HG02798 (cell line): ENCODE results near the gene GPR82.
A peak's percentile ranks its signal among the peaks of the same experiment; 100 is the strongest.
"Not testable (repeated sequence)": the region's sequence is repeated elsewhere in the genome, so short reads cannot be mapped to it uniquely, and the experiment has no call there.

Source experiments
- ATAC-seq: cut with Tn5 transposase; IDR thresholded peaks from one replicate; pipeline ENCODE4 v1.9.1; 2021; ENCODE audit warnings: mild to moderate bottlenecking; ENCODE audit not compliant: unreplicated experiment, poor library complexity

Gene GPR82, protein sequence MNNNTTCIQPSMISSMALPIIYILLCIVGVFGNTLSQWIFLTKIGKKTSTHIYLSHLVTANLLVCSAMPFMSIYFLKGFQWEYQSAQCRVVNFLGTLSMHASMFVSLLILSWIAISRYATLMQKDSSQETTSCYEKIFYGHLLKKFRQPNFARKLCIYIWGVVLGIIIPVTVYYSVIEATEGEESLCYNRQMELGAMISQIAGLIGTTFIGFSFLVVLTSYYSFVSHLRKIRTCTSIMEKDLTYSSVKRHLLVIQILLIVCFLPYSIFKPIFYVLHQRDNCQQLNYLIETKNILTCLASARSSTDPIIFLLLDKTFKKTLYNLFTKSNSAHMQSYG

DNA sequence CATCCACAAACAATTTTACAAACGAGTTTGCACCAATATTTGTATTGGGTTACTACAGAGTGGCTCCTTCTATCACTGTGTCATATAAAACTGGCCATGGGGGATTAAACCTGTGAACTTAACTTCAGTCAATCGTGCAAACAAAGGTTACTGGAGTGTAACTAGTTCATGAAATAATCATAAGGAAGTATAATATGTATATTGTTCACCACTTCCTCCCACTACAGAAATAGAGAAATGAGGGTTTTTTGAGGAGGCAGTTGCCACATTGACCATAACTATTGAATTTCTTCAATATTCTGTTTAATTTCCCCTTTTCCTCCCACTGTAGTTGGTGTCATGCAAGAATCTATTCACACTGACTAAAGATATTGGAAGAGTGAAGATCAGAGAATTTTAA lies at the start of gene GPR82:
GPR82 (plus strand) TSS at position 356 of the 400 bp plus-strand sequence. CDS start 2,846 bp downstream, outside the sequence.
- no peak for ATAC-seq

DNA sequence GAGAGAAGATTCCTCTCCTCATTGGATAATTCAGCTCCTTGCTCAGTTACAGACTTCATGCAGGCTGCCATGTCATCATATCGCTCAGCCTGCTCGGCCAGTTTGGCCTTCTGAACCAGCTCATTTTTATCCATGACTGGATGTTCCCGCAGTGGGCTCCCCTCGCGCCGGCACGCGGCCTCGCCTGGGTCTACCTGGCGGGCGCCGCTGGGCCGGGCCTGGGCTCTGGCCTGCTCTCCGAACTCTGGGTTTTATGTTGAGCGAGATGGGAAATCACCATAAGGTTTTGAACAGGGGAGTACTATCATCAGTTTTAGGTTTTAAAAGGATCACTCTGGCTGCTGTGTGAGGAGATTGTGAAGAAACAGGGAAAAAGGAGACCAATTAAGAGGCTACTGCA lies 47.6 kb upstream of the GPR82 start:
- ATAC-seq = not testable (repeated sequence)

DNA sequence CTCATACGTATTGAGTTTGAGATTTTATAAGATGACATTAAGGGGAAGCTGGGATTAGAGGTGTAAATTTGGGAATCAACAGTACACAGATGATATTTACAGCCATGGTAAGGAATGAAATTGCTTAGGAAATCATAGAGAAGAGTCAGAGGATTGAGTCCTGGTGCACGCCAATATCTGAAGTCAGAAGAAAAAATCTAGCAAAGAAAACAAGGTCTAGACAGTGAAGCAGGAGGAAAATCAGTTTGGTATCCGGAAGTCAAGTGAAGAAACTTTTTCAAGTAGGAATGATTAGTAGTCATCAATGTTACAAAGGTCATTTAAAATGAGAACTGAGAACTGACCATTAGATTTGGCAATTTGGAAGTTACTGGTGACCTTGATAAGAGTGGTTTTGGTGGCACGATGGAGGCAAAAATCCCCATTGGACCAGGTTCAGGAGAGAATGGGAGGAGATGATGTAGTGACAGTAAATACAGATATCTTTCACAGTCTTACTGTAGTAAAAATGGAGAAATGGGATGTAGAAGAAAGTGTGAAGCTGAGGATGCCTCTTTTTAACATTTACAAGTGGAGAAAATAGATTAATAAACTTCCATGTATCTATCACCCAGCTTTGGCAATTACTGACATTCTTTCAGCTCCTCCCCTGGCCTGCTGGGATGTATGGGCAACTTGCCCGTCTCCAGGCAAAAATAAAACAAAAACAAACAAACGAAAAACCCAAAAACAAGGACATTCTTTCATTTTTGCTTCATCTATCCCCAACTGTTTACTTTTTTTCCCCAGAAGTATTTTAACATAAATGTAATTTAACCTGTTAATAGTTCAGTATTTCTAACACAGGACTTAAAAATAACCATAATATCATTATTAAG lies 46.6 kb upstream of the GPR82 start:
- no peak for ATAC-seq

DNA sequence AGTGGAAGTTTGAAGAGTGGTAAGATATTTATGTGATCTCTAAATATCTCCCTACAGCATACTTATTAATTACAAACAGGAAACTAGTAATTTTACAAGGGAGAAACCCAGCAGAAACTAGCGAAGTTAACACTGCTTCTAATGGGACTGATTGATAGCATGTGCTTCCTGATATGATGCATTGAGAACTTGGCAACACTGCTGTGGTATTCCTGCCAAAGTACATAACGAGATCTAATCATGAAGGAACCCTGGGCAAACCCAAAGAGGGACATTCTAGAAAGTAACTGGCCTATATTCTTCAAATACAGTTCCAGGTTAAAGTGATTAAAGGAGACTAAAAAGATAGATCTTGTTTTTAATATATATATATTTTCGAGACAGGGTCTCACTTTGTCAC lies 39.8 kb upstream of the GPR82 start:
- ATAC-seq = no peak

DNA sequence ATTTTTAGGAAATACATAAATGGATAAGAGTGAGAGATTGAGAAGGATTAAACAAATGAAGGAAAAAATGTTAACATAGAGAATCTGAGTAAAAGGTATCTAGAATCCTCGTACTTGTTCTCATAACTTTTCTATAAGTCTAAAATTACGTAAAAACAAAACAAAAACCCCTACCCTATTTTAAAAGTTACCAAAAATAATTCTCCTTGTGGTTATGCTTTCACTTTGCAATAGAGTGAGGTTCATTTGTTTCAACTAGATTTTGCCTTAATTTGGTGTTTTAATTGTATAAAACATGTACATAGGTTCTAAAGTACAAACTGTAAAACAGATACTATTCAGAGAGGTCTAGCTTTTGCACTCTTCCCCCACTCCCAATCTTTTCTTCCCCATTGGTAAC lies 39.0 kb upstream of the GPR82 start:
- no peak for ATAC-seq

DNA sequence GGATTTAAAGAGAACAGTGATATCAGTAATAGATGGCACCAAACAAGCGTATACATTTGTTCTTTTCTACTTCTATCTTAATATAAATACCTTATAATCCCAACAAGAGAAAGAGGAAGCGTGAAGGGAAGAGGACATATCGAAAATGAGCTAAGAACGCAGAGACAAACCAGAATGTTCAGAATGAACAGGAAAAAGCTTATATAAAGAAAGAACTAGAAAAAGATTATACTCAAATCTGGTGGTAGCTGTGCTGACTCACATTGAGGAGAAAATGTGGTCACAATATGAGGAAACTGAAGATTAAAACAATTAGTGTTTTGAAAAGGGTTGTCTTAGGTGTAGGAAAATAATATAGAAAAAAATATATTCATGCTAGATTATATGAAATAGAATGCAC lies 37.2 kb upstream of the GPR82 start:
- ATAC-seq = no peak

DNA sequence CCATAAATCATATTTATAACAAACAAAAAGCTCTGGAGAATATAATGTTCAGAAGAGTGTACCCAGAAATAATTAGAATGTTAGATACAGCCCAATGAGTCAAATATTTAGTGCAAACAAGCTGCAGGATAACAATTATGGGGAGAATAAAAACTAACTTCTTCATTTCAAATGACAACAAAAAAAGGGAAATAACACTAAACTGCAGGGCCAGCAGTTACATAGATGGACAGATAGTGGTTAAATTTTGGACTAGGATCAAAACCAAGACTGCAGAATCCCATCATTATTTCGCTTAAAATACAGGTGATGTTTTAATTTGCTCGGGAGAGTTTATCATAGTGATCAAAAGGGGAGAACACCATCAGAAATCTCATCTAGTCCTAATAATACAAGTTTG lies 35.8 kb upstream of the GPR82 start:
- ATAC-seq = no peak

DNA sequence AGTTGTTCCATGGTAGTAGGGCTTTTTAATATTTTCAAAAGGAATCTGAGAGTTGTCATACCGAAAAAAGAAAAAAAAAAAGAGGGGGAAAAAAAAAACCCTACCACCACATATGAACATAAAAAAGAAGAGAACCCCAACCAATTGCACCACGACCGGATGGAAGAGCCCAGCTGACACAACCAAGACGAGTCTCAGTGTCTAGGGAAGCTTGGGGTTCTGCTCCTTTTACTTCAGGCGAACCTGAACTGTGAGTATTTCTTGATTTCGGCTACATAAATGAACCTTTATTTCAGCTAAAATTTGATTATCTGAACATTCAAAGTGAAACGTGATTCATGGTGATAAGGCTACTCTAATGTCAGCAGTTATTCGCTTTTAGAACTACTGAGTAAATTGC lies 35.1 kb upstream of the GPR82 start, which contains the start of gene GPR34:
GPR34 (plus strand) TSS at position 139 of the 400 bp plus-strand sequence. CDS start 6,661 bp downstream, outside the sequence.
- ATAC-seq = no peak

DNA sequence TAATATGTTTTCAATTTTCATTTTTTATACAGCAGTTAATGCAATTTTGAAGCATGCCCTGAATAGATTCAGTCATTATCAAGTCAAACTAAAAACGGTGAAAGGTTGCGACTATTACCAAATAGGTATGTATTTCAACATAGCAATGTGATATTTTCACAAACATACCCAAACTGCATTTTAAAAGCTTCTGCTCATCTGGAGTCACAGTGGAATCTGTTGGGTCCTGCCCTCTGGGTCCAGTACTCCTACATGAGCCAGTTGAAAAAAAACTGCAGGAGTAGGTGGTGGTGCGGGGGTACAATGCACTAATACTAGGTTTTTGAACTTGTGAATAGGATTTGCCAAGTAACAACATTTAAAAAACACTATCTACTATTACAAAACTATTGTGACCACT lies 34.3 kb upstream of the GPR82 start:
- ATAC-seq = no peak

DNA sequence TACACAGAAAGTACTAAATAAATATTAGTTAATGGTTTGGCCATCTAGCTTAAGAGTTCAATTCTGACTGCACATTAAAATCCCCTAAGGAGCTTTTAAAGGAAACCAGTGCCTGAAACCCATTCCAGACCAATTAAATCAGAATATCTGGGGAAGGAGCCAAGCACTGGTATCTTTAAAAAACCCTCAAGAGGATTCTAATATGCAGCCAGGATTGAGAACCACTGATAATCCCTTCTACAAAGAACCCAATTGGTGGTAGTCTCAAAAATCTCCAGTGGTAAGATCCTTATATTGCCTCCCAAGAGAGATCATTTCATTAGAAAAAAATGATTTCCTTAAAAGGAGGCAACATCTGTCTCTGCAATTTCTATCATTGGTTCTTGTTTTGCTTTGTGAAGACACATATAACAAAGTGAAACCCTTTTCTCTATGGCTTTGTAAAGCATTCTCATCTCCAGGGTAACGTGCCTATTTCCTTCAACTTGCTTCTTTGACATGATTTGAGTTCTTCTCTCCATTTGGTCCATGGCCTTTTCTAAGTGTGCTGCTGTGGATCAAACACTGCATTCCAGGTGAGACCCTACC lies 31.7 kb upstream of the GPR82 start:
- ATAC-seq = no peak

DNA sequence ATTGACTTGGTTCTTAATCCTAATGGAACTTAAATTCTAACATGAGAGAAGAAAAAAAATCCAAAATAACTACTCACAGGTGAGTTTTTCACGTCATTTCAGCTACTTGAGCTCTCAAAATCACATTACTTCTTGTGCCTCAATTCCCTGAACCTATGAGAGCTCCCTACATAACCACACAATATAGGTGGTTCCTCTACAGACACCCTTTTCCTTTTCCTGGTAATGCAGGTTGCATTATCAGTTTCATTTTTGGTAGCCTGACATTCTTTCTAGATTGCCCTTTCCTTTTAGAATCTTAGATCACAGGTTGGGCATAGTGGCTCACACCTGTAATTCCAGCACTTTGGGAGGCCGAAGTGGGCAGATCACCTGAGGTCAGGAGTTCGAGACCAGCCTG lies 31.0 kb upstream of the GPR82 start:
- ATAC-seq = no peak

DNA sequence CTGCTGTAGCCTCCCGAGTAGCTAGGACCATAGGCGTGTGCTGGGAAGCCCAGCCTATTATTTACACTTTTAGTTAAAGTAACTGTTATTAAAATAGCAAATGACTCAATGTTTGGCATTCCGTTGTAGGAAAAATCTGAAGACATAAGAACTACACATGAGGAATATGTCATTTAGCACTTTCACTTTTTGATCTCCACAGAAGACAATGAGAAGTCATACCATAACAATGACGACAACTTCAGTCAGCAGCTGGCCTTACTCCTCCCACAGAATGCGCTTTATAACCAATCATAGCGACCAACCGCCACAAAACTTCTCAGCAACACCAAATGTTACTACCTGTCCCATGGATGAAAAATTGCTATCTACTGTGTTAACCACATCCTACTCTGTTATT lies 28.6 kb upstream of the GPR82 start:
- no peak for ATAC-seq

DNA sequence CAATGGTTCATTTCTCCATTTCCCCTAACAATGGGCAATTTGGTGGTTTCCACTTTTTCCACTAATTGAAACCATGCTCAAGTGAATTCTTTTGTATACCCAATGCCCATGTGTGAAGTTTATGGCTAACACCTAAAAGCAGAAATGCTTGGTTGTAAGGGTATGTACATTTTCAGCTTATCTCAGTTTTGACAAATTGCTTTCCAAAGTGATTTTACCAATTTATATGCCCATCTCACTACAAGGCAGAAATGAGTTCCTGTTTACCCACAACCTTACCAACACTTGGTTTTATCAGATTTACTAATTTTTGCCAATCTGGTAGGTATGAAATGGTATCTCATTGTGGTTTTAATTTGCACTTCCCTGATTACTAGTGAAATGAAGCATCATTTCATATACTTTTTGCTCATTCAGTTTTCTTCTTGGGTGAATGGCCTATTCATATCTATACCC lies 20.4 kb upstream of the GPR82 start:
- ATAC-seq = no peak

DNA sequence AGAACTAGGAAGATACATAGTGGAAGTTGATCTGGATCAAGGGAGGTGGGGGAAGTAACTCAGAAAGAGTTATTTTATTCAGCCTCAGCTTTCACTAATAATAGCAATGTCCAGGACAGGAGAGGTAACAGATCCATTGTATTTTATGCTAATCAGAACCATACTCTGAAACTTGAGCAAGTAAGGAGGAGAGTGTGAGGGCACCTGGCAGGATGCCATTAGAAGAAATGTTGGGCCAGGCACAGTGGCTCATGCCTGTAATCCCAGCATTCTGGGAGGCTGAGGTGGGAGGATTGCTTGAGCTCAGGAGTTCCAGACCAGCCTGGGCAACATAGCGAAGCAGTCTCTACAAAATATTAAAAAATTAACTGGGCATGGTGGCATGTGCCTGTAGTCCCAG lies 18.9 kb upstream of the GPR82 start:
- no peak for ATAC-seq

DNA sequence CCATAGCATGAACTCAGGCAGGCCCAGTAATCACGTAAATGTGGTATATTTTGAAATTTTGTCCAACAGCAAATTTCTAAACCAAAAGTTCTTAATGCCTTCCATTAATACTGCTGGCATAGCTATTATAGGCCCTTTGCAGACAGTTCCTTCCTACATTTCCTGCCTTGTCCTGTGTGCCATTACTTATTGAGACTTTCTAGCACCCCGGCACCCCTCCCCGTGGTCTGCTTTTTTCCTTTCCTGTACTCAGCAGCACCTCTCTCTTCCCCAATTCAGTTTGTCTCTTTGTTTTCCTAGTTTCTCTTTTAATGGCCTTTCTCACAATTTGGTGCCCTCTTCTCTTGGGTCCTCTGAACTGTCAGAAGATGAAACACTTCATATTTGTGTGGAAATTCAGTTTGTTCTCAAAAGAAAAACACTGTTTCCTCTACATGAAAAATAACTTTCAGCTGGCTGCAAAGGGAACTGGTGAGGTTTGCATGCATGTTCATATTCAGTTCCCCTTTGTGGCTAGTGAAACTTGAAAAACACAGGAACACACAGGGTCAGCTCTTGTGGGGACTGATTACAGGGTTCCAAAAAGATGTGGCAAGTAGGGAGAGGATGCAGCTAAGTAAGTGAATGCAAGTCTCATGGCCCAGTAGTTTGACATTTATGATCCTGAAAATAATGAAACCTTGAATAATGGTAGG lies 18.2 kb upstream of the GPR82 start:
- peak; percentile 83 for ATAC-seq

DNA sequence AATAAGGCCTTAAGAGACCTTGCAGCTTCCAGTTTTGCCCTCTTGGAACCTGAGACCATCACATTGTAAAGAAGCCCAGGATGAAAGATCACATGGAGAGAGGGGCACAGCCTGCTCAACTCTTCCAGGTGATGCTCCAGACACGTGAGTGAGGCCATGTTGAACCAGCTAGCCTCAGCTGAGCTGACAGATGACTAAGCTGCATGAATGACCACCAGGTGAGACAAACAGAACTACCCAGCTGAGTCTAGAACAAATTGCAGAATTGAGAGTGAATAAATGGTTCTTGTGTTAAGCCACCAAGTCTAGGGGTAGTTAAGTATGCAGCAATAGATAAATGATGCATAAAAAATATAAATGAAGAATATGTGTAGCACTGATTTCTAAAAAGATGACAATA lies 16.8 kb upstream of the GPR82 start:
- no peak for ATAC-seq

DNA sequence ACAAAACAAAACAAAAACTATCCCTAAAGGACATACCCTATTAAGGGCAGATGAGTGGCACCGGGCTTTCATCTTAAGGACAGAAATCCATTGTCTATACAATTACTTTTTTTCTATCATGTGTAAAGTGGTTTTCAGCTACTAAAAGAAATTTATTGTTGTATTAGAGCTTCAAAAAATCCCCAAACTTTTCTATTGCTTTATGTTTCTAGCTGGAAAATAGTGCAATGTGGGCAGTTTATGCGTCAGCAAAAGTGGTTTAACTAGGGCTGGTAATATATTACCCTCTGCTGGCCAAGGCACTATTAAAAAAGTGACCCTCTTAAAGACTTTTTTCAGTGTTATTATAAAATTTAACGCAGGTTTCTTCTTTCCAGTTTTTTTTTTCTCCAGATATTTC lies 15.5 kb upstream of the GPR82 start:
- no peak for ATAC-seq

DNA sequence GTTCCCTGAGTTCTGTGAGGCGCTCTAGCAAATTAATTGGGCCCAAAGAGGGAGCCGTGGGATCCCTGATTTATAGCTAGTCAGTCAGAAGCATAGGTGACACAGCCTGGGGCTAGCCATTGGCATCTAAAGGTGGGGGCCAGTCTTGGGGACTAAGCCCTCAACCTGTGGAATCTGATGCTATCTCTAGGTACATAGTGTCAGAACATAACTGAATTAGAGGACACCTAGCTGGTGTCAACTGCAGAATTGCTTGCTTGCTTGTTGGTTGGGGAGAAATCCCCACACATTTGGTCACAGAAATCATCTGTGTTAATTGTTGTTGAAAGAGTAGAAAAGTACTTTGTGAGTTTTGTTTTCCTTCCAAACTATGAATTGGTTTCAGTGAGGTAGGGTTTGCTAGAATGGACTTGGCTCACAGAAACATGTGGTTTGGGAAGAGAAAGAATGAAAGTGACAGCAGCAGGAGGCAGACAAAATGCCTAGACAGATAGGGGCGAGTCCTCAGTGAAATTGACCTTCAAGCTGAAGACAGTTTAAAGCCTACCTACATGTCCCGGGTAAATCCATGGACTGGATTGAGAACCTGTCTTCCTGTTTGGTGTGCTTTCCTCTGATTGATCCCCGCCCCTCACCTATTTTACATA lies 12.8 kb upstream of the GPR82 start:
- ATAC-seq = no peak

DNA sequence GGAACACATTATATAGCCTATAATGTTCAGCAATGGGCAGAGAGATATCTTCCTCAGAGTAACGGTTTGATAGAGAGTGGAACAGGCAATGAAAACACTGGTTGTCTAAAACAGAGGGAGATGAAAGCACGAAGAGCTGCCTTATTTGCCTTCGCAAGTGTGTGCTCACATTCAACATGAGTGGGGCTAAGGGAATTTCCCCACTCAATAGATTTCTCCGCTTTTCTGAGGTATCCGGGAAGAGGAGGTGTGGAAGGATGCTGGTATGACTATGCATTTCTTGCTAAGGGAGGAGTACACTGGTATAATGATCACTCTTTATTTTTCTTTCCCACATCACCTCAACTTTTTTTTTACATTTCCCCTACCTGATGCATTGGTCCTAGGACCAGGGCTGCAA lies 7.8 kb upstream of the GPR82 start:
- no peak for ATAC-seq
